Fibroblast of gingiva (primary cell): ENCODE measurements around the gene RAD21L1.
"Not testable (repeated sequence)": the region's sequence is repeated elsewhere in the genome, so short reads cannot be mapped to it uniquely, and the experiment has no call there.

Source experiments
- DNase-seq: peaks from one replicate; pipeline ENCODE4 v3.0.0-alpha.2; 2011; ENCODE audit warnings: low read depth

RAD21L1 gene

DNA sequence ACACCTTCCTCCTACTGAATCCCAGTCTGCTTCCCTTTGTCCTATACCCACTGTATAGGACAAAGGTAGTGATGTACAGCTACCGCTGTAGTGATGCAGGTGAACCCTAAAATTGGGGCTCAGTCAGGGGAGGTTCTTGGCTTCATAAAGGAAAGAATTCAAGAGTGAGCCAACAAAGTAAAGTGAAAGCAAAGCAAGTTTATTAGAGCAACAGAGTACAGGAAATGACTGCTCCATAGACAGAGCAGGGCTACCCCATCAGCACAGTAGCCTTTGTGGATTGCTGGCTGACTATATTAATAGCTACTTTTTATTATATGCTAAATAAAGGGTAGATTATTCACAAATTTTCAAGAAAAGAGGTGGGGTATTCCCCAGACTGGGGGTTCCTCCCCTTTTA, 25.9 kb upstream of the RAD21L1 start:
- DNase-seq = no peak

GRCh38 chr20:1202762-1203504, 22.9 kb upstream of the RAD21L1 start, which contains the start of gene C20orf202:
Gene C20orf202, plus strand, starts transcription at chr20:1203454. Its CDS starts 132 bp downstream, at chr20:1203586.
- DNase-seq = no peak

- DNase-seq = no peak
Measured at GRCh38 chr20:1203630-1204029, 22.2 kb upstream of the RAD21L1 start.

- DNase-seq = no peak
Measured at GRCh38 chr20:1204113-1204512, 21.7 kb upstream of the RAD21L1 start.

DNA sequence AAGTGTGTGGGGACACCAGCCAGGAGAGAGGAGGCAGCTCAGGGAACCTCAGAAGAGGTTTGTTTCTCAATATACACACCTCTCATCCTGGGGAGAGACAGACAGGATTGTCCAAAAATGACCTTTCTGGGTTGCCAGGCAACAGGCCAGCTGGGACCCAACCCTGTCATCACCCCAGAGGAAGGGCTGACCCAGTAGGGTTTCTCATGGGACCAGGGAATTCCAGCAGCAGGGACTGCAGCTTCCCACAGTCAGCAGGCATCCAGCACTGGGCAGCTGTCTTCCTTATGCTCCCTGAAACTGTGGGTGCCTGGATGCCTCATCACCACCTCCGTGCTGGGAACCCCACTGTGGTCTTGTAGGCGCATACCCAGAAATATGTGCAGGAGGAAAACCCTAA, 21.3 kb upstream of the RAD21L1 start:
- no peak for DNase-seq

DNA sequence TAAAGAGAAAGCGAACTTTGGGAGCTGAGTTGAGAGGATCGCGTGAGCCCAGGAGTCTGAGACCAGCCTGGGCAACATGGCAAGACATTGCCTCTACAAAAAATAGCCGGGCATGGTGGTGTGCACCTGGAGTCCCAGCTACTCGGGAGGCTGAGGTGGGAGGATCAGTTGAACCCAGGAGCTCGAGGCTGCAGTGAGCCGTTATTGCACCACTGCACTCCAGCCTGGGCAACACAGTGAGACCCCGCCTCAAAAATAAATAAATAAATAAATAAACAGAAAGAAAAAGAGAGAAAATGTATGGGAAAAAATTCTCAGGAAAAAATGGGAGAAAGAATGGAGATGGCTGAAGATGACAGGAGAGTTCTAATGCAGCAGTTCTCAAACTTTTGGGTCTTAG, 20.0 kb upstream of the RAD21L1 start:
- DNase-seq = no peak

GRCh38 chr20:1206366-1207148, 19.3 kb upstream of the RAD21L1 start:
- peak; percentile 30 for DNase-seq

- no peak for DNase-seq
Measured at GRCh38 chr20:1207293-1207878, 18.5 kb upstream of the RAD21L1 start.

DNA sequence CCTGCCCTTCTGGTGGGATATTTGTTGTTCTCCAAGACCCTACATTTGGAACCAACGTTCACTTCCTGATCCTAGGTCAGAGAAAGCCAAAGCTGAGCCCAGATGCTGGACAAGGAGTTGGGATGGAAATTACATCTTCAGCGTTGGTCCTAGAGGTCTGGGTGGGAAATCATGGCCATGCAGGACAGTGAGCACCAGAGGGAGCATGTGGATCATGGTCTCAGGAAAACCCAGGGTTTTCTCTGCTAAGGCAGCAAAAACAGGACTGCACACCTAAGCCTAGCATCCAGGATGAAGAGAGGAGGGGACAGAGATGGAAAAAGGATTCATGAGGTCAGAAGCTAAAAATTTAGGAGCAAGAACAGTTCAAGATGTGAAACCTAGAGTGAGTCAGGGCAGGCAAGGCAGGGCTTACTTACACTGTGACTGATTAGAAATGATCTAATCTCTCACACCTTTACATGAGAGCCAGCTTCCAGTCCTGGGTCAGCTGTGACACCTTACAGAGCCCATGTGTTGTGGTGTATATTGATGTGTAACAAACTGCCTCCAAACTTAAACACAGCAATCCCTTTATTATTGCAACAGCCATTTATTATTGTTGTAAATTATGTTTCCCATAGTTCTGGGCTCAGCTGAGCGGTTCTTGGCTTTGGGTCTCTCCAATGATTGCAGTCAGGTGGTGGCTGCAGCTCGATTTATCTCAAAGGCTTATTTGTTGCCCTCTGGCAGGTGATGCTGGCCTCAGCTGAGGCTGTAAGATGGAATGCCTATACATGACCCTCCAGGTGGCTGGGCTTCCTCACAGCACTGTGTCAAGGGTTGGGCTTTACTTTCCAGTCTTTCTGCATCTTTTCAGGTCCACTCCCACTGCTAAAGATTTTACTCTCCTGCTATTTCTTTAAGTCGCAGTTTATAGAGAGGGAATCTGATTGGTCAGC, 16.1 kb upstream of the RAD21L1 start:
- DNase-seq = no peak

- no peak for DNase-seq
Measured at GRCh38 chr20:1210501-1210900, 15.3 kb upstream of the RAD21L1 start.

DNA sequence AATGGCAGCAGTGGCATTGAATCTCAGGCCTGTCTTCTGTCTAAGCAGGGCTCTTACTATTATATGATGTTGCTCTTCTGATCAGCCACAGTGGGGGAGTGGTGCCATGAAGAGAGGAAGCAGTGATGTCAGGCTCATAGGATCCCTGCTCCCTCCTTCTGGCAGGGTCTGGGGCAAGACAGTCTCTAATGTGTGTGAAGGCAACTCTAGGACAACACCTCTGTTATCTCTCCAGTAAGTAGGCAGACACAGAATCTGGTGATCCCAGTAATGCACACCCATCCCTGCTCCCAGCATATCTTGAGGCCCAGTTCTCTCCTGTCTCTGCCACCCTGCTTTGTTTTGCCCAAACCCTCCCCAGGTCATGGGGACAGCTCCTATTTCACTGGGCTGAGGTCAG, 13.8 kb upstream of the RAD21L1 start:
- no peak for DNase-seq

GRCh38 chr20:1212607-1213396, 13.0 kb upstream of the RAD21L1 start:
- DNase-seq = peak; percentile 61

DNA sequence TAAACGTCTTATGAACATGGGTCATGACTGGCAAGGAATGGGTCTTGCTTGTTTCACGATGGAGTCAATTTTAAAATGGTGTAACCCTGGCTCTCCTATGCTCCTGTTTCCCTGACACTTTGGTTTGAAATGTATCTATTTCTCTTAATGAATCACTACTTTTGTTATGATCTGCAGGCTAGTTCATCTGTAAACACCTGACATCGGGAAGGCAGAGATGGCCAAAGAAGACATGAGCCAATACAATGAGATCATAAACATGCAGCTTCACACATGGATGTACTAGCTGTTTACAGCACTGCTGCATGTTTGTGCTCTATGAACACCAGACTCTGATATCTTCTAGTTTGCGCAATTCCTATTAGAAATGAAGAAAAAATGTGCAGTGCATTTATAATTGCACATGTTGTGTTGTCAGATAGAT, 11.0 kb upstream of the RAD21L1 start:
- no peak for DNase-seq

GRCh38 chr20:1215386-1216170, 10.3 kb upstream of the RAD21L1 start:
- DNase-seq = no peak

DNA sequence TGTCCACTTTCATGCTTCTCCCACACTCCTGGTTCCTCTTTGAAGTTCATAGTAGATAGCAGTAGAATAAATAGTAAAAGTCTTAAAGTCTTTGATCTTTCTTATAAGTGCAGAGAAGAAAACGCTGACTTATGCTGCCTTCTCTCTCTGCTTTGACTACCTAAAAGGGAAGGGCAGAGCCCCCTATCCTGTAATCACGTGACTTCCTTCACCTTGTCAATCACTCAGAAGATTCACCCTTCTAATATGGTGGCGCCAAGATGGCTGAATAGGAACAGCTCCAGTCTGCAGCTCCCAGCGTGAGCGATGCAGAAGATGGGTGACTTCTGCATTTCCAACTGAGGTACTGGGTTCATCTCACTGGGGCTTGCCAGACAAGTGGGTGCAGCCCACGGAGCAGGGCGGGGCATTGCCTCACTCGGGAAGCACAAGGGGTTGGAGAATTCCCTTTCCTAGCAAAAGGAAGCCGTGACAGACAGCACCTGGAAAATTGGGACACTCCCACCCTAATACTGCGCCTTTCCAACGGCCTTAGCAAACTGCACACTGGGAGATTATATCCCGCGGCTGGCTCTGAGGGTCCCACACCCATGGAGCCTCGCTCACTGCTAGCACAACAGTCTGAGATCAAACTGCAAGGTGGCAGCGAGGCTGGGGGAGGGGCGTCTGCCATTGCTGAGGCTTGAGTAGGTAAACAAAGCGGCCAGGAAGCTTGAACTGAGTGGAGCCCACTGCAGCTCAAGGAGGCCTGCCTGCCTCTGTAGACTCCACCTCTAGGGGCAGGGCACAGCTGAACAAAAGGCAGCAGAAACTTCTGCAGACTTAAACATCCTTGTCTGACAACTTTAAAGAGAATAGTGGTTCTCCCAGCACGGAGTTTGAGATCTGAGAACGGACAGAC, 9.1 kb upstream of the RAD21L1 start:
- not testable (repeated sequence) for DNase-seq

DNA sequence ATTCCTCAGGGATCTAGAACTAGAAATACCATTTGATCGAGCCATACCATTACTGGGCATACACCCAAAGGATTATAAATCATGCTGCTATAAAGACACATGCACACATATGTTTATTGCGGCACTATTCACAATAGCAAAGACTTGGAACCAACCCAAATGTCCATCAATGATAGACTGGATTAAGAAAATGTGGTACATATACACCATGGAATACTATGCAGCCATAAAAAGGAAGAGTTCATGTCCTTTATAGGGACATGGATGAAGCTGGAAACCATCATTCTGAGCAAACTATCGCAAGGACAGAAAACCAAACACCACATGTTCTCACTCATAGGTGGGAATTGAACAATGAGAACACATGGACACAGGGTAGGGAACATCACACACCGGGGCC, 3.1 kb upstream of the RAD21L1 start:
- not testable (repeated sequence) for DNase-seq

DNA sequence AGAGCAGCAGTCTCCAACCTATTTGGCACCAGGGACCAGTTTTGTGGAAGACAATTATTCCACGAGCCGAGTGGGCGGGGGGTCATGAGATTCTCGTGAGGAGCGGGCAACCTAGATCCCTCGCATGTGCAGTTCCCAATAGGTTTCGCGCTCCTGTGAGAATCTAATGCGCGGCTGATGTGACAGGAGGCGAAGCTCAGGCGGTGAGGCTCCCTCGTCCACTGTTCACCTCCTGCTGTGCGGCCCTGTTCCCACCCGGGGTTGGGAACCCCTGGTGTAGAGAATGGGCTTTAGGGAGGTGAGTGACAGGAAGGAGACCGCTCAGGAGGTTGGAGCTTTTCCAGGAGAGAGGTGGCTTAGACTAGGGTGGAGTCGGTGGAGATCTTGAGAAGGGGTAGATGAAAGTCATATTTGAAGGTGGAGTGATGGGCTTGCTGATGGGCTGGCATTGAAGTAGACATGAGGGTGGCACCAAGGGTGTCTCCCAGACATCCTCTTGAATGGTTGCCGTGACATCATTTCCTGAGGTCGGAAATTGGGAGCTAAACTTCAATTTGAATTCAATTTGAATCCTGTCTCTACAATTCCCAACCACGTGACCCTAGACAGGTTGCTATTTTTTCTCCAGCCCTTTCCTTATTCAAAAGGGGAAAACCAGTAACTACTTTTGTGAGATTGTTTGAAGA, 1.5 kb upstream of the RAD21L1 start:
- no peak for DNase-seq

- DNase-seq = no peak
Measured at GRCh38 chr20:1225263-1225782, 521 bp upstream of the RAD21L1 start.
